HepG2 (cell line): ENCODE data around the gene MYRIP. TPM values are rescaled to one million over a fixed set of nuclear protein-coding genes. Genes with fewer than 3 reads are reported as not detected.

ENCODE experiments used
- CREM ChIP-seq, 2 experiments: sonication (generic) in 1 of 2; formaldehyde crosslinking in 1 of 2; IDR thresholded peaks; 2 replicates each; pipeline versions ENCODE4 v1.4.0 to v1.6.1; 2016 to 2020; ENCODE audit warnings: antibody characterized with exemption in 1 of 2, mild to moderate bottlenecking in 1 of 2, missing genetic modification reagents in 1 of 2
- EP300 ChIP-seq, 3 experiments: sonication (generic) in 1 of 3; formaldehyde crosslinking in 1 of 3; IDR thresholded peaks; 2 replicates each; pipeline versions ENCODE4 v1.5.1 to v1.6.1; 2011 to 2020; ENCODE audit warnings: low read depth in 2 of 3, low read length in 2 of 3, borderline replicate concordance in 1 of 3, improper control_type of control experiment in 1 of 3, mild to moderate bottlenecking in 1 of 3, missing genetic modification reagents in 1 of 3, moderate library complexity in 1 of 3
- HMG20B ChIP-seq: conservative IDR thresholded peaks from 2 replicates; pipeline ENCODE4 v1.6.1; 2016; ENCODE audit warnings: missing genetic modification reagents, missing compliant biosample characterization
- MTF2 ChIP-seq: sonication (generic); formaldehyde crosslinking; IDR thresholded peaks from 2 replicates; pipeline ENCODE4 v1.5.0; 2020; ENCODE audit warnings: missing genetic modification reagents, borderline replicate concordance
- NFIC ChIP-seq: IDR thresholded peaks from 2 replicates; pipeline ENCODE4 v1.6.1; 2012; ENCODE audit warnings: mild to moderate bottlenecking, low read length, inconsistent platforms
- PHF20 ChIP-seq: sonication (generic); formaldehyde crosslinking; IDR thresholded peaks from 2 replicates; pipeline ENCODE4 v1.5.0; 2020; ENCODE audit warnings: mild to moderate bottlenecking, missing genetic modification reagents
- RCOR2 ChIP-seq: IDR thresholded peaks from 2 replicates; pipeline ENCODE4 v1.6.1; 2016; ENCODE audit warnings: missing biosample characterization, missing genetic modification reagents
- ZKSCAN8 ChIP-seq: IDR thresholded peaks from 2 replicates; pipeline ENCODE4 v1.6.1; 2016; ENCODE audit warnings: borderline replicate concordance, missing genetic modification reagents, missing compliant biosample characterization
- ZNF205 ChIP-seq: IDR thresholded peaks from 2 replicates; pipeline ENCODE4 v1.6.1; 2018; ENCODE audit warnings: missing biosample characterization, missing genetic modification reagents
- polyA plus RNA-seq, 8 experiments: library from polyadenylated mRNA; depleted of rRNA in 3 of 8; stranded (reverse) in 7 of 8; unstranded in 1 of 8; fragments of >200 nt; fragmentation: Illumina TruSeq in 4 of 8; extraction: Trizol in 4 of 8; gene quantifications; 2 replicates each; pipeline versions ENCODE4 v1.2.1 to v1.2.3, GENCODE V29; 2011 to 2016; ENCODE audit warnings: low read depth in 4 of 8, missing spikeins in 1 of 8, mixed read lengths in 1 of 8; ENCODE audit not compliant: insufficient read depth in 1 of 8
- total RNA-seq, 5 experiments: library from RNA; depleted of rRNA; stranded (reverse); fragments of >200 nt; fragmentation: Illumina TruSeq; extraction: Trizol; gene quantifications; 2 replicates each; pipeline ENCODE4 v1.2.3, GENCODE V29; 2016; ENCODE audit warnings: low read depth in 1 of 5
- TF ChIP-seq, protein P1 (sequence below), 2 experiments: sonication (generic) in 1 of 2; formaldehyde crosslinking in 1 of 2; IDR thresholded peaks; 2 replicates each; pipeline versions ENCODE4 v1.4.0 to v1.6.1; 2016 to 2020; ENCODE audit warnings: borderline replicate concordance in 1 of 2, low read depth in 1 of 2, mild to moderate bottlenecking in 1 of 2, missing genetic modification reagents in 1 of 2
- TF ChIP-seq, protein P2 (sequence below): IDR thresholded peaks from 2 replicates; pipeline ENCODE4 v1.6.1; 2012; ENCODE audit warnings: inconsistent platforms
- TF ChIP-seq, protein P3 (sequence below): sonication (generic); formaldehyde crosslinking; IDR thresholded peaks from 2 replicates; pipeline ENCODE4 v1.9.0; 2021; ENCODE audit warnings: missing genetic modification reagents, mild to moderate bottlenecking, borderline replicate concordance
- TF ChIP-seq, protein P4 (sequence below): sonication (generic); formaldehyde crosslinking; conservative IDR thresholded peaks from 2 replicates; pipeline ENCODE4 v1.4.0; 2020; ENCODE audit warnings: mild to moderate bottlenecking, missing genetic modification reagents, moderate library complexity

The MYRIP gene
- total and polyA plus RNA-seq, 2 of the 13 experiments (the other 11 are each of a cell fraction or from before 2014, with no cell fraction given) = 0.64 to 0.84 TPM

DNA sequence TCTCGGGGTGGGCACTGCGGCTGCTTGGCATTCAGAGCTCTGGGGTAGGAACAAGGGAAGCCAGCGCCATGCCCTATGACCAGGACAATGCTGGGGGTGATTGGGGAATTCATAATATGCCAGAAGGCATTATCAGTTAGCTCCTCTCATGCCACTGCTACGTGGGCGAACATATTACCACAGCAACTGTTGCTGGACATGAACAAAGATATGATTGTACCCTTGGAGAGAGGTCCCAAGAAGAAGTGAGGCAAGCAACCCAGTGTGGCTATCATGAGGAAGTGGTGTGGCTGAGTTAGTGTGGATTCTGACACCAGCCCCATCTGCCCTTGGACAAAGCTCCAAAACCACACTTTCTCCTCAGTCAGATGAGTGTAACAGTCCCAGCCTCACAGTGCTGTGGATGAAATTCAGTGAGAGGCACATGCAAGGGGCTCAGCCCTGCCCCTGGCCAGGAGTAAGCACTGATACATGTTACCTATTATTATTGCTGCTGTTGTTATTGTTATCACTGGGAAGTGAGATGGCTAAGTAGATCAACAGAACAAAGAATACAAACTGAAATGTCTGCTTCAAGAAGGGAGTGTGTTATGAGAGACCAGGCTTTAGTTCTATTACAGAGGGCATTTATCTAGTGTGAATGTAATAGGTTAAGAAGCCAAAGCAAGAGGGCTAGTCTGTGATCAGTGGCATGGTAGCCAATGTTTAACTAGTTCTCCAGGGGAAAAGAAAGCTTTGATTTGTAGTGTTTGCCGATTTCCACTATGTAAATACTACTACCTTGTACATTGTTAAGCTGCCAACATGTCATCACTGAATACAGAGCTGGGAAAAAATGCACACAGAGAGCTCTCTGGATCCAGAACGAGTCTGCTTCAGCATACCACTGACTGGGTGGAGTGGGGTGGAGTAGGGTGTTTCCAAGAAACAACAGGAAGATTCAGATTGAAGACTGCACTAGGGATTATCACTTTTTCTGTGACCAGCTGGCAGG is 277.8 kb downstream of the MYRIP start (continued):
- TF ChIP-seq, protein P1, sequence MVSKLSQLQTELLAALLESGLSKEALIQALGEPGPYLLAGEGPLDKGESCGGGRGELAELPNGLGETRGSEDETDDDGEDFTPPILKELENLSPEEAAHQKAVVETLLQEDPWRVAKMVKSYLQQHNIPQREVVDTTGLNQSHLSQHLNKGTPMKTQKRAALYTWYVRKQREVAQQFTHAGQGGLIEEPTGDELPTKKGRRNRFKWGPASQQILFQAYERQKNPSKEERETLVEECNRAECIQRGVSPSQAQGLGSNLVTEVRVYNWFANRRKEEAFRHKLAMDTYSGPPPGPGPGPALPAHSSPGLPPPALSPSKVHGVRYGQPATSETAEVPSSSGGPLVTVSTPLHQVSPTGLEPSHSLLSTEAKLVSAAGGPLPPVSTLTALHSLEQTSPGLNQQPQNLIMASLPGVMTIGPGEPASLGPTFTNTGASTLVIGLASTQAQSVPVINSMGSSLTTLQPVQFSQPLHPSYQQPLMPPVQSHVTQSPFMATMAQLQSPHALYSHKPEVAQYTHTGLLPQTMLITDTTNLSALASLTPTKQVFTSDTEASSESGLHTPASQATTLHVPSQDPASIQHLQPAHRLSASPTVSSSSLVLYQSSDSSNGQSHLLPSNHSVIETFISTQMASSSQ (IDR thresholded peaks at IDR 0.05; ENCODE audit: low read depth) = peak; percentile 77
- TF ChIP-seq, protein P1 (CRISPR knock-in tag; IDR thresholded peaks at IDR 0.05; ENCODE audit: borderline replicate concordance) = peak; percentile 58; the same call in 1 of the 2 replicates
- peak; percentile 43; the same call in 1 of the 2 replicates for TF ChIP-seq ZKSCAN8 (CRISPR knock-in tag)
- peak; percentile 74; the same call in 1 of the 2 replicates for TF ChIP-seq RCOR2
- TF ChIP-seq, protein P2, sequence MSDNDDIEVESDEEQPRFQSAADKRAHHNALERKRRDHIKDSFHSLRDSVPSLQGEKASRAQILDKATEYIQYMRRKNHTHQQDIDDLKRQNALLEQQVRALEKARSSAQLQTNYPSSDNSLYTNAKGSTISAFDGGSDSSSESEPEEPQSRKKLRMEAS = 0 out of 2 replicates have a peak, but pooled peaks have one; percentile 9
- peak; percentile 45; the same call in 1 of the 2 replicates for TF ChIP-seq NFIC
- peak; percentile 21; the same call in 1 of the 2 replicates for TF ChIP-seq ZNF205
- TF ChIP-seq PHF20 (CRISPR knock-in tag) = no peak
- TF ChIP-seq, protein P3, sequence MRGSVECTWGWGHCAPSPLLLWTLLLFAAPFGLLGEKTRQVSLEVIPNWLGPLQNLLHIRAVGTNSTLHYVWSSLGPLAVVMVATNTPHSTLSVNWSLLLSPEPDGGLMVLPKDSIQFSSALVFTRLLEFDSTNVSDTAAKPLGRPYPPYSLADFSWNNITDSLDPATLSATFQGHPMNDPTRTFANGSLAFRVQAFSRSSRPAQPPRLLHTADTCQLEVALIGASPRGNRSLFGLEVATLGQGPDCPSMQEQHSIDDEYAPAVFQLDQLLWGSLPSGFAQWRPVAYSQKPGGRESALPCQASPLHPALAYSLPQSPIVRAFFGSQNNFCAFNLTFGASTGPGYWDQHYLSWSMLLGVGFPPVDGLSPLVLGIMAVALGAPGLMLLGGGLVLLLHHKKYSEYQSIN = no peak
- TF ChIP-seq EP300 (IDR thresholded peaks at IDR 0.05; ENCODE audit: low read depth in 2 of 2, low read length in 2 of 2) = peak in 1 of 2 experiments; percentile 40; a peak in 1 of 4 replicates
- no peak for TF ChIP-seq EP300 (CRISPR knock-in tag; IDR thresholded peaks at IDR 0.05; ENCODE audit: borderline replicate concordance)
- TF ChIP-seq CREM (IDR thresholded peaks at IDR 0.05) = 0 out of 2 replicates have a peak, but pooled peaks have one; percentile 19
- TF ChIP-seq CREM (CRISPR knock-in tag; IDR thresholded peaks at IDR 0.05) = no peak
- TF ChIP-seq HMG20B (CRISPR knock-in tag) = peak; percentile 95
- no peak for TF ChIP-seq MTF2 (CRISPR knock-in tag)
- TF ChIP-seq, protein P4, sequence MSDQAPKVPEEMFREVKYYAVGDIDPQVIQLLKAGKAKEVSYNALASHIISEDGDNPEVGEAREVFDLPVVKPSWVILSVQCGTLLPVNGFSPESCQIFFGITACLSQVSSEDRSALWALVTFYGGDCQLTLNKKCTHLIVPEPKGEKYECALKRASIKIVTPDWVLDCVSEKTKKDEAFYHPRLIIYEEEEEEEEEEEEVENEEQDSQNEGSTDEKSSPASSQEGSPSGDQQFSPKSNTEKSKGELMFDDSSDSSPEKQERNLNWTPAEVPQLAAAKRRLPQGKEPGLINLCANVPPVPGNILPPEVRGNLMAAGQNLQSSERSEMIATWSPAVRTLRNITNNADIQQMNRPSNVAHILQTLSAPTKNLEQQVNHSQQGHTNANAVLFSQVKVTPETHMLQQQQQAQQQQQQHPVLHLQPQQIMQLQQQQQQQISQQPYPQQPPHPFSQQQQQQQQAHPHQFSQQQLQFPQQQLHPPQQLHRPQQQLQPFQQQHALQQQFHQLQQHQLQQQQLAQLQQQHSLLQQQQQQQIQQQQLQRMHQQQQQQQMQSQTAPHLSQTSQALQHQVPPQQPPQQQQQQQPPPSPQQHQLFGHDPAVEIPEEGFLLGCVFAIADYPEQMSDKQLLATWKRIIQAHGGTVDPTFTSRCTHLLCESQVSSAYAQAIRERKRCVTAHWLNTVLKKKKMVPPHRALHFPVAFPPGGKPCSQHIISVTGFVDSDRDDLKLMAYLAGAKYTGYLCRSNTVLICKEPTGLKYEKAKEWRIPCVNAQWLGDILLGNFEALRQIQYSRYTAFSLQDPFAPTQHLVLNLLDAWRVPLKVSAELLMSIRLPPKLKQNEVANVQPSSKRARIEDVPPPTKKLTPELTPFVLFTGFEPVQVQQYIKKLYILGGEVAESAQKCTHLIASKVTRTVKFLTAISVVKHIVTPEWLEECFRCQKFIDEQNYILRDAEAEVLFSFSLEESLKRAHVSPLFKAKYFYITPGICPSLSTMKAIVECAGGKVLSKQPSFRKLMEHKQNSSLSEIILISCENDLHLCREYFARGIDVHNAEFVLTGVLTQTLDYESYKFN (CRISPR knock-in tag) = peak; percentile 67
